WTC11 (cell line): ENCODE measurements around the gene AMY2B.
"Not testable (repeated sequence)": the region's sequence is repeated elsewhere in the genome, so short reads cannot be mapped to it uniquely, and the experiment has no call there.

ENCODE experiments used
- ETV6 ChIP-seq: sonication (generic); formaldehyde crosslinking; IDR thresholded peaks from 2 replicates; pipeline ENCODE4 v1.8.1; 2022; ENCODE audit warnings: mild to moderate bottlenecking, missing genetic modification reagents
- SMAD3 ChIP-seq: sonication (generic); formaldehyde crosslinking; IDR thresholded peaks from 2 replicates; pipeline ENCODE4 v1.8.0; 2022; ENCODE audit warnings: missing genetic modification reagents, mild to moderate bottlenecking, borderline replicate concordance
- TF ChIP-seq, protein P1 (sequence below): sonication (generic); formaldehyde crosslinking; IDR thresholded peaks from 2 replicates; pipeline ENCODE4 v1.8.0; 2022; ENCODE audit warnings: mild to moderate bottlenecking, missing genetic modification reagents
- TF ChIP-seq, protein P2 (sequence below): fragments of 200-600 bp; IDR thresholded peaks from 2 replicates; pipeline ENCODE4 v1.8.0; 2022; ENCODE audit warnings: antibody characterized with exemption

DNA sequence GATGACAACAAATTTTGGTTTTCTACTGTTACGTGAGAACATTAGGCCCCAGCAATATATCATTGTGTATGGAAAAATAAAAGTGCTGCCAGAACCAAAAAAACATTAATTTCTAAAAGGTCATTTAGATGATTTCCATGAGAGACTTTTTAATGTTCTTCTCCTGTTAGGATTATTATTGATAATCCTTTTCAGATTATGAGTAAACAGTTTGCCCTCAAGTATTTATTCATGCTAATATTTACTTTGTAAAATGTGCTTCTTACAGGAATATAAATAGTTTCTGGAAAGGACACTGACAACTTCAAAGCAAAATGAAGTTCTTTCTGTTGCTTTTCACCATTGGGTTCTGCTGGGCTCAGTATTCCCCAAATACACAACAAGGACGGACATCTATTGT is at the start of gene AMY2B:
- TF ChIP-seq, protein P1, sequence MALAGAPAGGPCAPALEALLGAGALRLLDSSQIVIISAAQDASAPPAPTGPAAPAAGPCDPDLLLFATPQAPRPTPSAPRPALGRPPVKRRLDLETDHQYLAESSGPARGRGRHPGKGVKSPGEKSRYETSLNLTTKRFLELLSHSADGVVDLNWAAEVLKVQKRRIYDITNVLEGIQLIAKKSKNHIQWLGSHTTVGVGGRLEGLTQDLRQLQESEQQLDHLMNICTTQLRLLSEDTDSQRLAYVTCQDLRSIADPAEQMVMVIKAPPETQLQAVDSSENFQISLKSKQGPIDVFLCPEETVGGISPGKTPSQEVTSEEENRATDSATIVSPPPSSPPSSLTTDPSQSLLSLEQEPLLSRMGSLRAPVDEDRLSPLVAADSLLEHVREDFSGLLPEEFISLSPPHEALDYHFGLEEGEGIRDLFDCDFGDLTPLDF = not testable (repeated sequence)
- not testable (repeated sequence) for TF ChIP-seq SMAD3, ETV6 (CRISPR knock-in tag)
- TF ChIP-seq, protein P2, sequence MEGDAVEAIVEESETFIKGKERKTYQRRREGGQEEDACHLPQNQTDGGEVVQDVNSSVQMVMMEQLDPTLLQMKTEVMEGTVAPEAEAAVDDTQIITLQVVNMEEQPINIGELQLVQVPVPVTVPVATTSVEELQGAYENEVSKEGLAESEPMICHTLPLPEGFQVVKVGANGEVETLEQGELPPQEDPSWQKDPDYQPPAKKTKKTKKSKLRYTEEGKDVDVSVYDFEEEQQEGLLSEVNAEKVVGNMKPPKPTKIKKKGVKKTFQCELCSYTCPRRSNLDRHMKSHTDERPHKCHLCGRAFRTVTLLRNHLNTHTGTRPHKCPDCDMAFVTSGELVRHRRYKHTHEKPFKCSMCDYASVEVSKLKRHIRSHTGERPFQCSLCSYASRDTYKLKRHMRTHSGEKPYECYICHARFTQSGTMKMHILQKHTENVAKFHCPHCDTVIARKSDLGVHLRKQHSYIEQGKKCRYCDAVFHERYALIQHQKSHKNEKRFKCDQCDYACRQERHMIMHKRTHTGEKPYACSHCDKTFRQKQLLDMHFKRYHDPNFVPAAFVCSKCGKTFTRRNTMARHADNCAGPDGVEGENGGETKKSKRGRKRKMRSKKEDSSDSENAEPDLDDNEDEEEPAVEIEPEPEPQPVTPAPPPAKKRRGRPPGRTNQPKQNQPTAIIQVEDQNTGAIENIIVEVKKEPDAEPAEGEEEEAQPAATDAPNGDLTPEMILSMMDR = not testable (repeated sequence)
